Panc1 (cell line): ENCODE data around the gene PDE8B. TPM values are rescaled to one million over a fixed set of nuclear protein-coding genes. Genes with fewer than 3 reads are reported as not detected.

Experiments used
- ATAC-seq: fragments of 200-7000 bp; cut with Tn5 transposase; 2 replicates; pipeline ENCODE4 v1.9.1; 2020; ENCODE audit warnings: mild to moderate bottlenecking, moderate library complexity
- BruUV-seq: library from RNA; stranded (reverse); fragments of 400-500 nt; replicated peaks from 2 replicates; lab custom pipeline; 2021; lab: Mats Ljungman, UMichigan
- CTCF ChIA-PET: fragments of 300-600 bp; sonication (Branson Sonifier 250); formaldehyde crosslinking; loops from one replicate; lab custom pipeline; 2022; ENCODE audit warnings: antibody characterized with exemption; lab: Charles Lee
- POLR2A ChIA-PET: fragments of 300-600 bp; sonication (Branson Sonifier 250); formaldehyde crosslinking; loops from one replicate; lab custom pipeline; 2022; ENCODE audit warnings: antibody characterized with exemption; lab: Charles Lee
- DNase-seq: peaks from one replicate; pipeline ENCODE4 v3.0.0-alpha.2; 2010; ENCODE audit warnings: low read depth, low spot score
- H3K27ac ChIP-seq: 2 replicates; pipeline ENCODE4 v1.5.1; 2011; ENCODE audit warnings: mild to moderate bottlenecking, low read length, inconsistent platforms
- H3K27me3 ChIP-seq: fragments of 200-500 bp; sonication (Bioruptor generic); 2 replicates; pipeline ENCODE4 v1.6.0; 2014; ENCODE audit warnings: low read length, inconsistent platforms; ENCODE audit not compliant: control insufficient read depth, insufficient read depth
- H3K36me3 ChIP-seq: fragments of 200-500 bp; sonication (Bioruptor generic); 2 replicates; pipeline ENCODE4 v1.5.1; 2014; ENCODE audit warnings: inconsistent platforms, mild to moderate bottlenecking, low read length, moderate library complexity; ENCODE audit not compliant: control insufficient read depth, insufficient read depth
- H3K4me1 ChIP-seq: 2 replicates; pipeline ENCODE4 v1.5.1; 2011; ENCODE audit warnings: inconsistent platforms, mild to moderate bottlenecking, low read length, moderate library complexity; ENCODE audit not compliant: control insufficient read depth, insufficient read depth
- H3K4me3 ChIP-seq, 2 experiments: 2 replicates each; pipeline ENCODE4 v1.5.1; 2011 to 2012; ENCODE audit warnings: low read depth in 2 of 2, low read length in 2 of 2, mild to moderate bottlenecking in 2 of 2, inconsistent platforms in 1 of 2, moderate library complexity in 1 of 2
- H3K9me3 ChIP-seq: fragments of 200-500 bp; sonication (Bioruptor generic); 2 replicates; pipeline ENCODE4 v1.5.1; 2014; ENCODE audit warnings: low read depth, mild to moderate bottlenecking, inconsistent platforms, low read length, moderate library complexity; ENCODE audit not compliant: control insufficient read depth, insufficient read depth
- CTCF ChIP-seq: fragments of 450-650 bp; IDR thresholded peaks from 2 replicates; pipeline ENCODE4 v1.5.1; 2017; ENCODE audit warnings: mild to moderate bottlenecking
- POLR2AphosphoS5 ChIP-seq: IDR thresholded peaks from 2 replicates; pipeline ENCODE4 v1.6.1; 2012; ENCODE audit warnings: mild to moderate bottlenecking, low read depth, low read length, moderate library complexity
- REST ChIP-seq, 2 experiments: IDR thresholded peaks; 2 replicates each; pipeline ENCODE4 v1.6.1; 2011 to 2012; ENCODE audit warnings: low read depth in 2 of 2, control low read depth in 1 of 2, low read length in 1 of 2, mild to moderate bottlenecking in 1 of 2, moderate library complexity in 1 of 2; ENCODE audit not compliant: insufficient read depth in 1 of 2
- SIN3A ChIP-seq: IDR thresholded peaks from 2 replicates; pipeline ENCODE4 v1.6.1; 2012; ENCODE audit warnings: low read depth, mild to moderate bottlenecking, low read length, moderate library complexity, borderline replicate concordance; ENCODE audit not compliant: insufficient read depth
- TCF7L2 ChIP-seq: IDR thresholded peaks from 2 replicates; pipeline ENCODE4 v1.6.1; 2011; ENCODE audit warnings: mild to moderate bottlenecking, low read depth, low read length, inconsistent platforms
- in situ Hi-C: cut with HindIII; loops from 2 replicates; pipeline ENCODE4 v1.10.0; 2016; ENCODE audit warnings: low sequenced_read_pairs, low pct_unique_long_range_greater_than_20kb
- intact Hi-C: fragments of 100-400 bp; cut with micrococcal nuclease; formaldehyde crosslinking; loops from one replicate; pipeline ENCODE4 v1.10.0; 2022; ENCODE audit not compliant: unreplicated experiment
- total RNA-seq: library from RNA; stranded (reverse); gene quantifications from one replicate; pipeline ENCODE4 v1.2.1, GENCODE V29; 2021; ENCODE audit not compliant: unreplicated experiment

Gene PDE8B
- total RNA-seq, 1 experiment from 2014 or later, result 0.62 TPM

GRCh38 chr5:77208507-77209163, 1.8 kb upstream of the PDE8B start:
- POLR2A ChIA-PET, result no interaction called here
- BruUV-seq, result no TSS peak
- intact Hi-C loops (no loop called here), in situ Hi-C loops (no loop called here)
- DNase-seq (no peak), ATAC-seq (no peak)
- no peaks in the 10 kb centered on the region for H3K9me3 ChIP-seq
- peaks cover 3% of the 10 kb centered on the region for H3K4me1 ChIP-seq
- no peak overlapping the region for H3K4me3 ChIP-seq
- no peaks in the 10 kb centered on the region; the same call in 1 of the 2 replicates for H3K36me3 ChIP-seq
- H3K27ac ChIP-seq, result no peak overlapping the region
- CTCF ChIA-PET, result no interaction called here
- TF ChIP-seq SIN3A (no peak), CTCF (no peak), TCF7L2 (no peak), REST (IDR thresholded peaks at IDR 0.05; ENCODE audit: insufficient read depth in 1 of 2, low read depth in 2 of 2, low read length in 1 of 2) (no peak), POLR2AphosphoS5 (no peak)
- peaks cover 55% of the 10 kb centered on the region for H3K27me3 ChIP-seq

GRCh38 chr5:77209495-77210090, 887 bp upstream of the PDE8B start:
- CTCF ChIA-PET, result interaction anchor here (0.6 kb wide), 1 partner anchor 235 kb away, joined by 6 read pairs; no protein-coding TSS in a partner anchor
- ATAC-seq (no peak), DNase-seq (no peak)
- no TSS peak for BruUV-seq
- peaks cover 3% of the 10 kb centered on the region for H3K4me1 ChIP-seq
- H3K36me3 ChIP-seq, result no peaks in the 10 kb centered on the region; the same call in 1 of the 2 replicates
- no peak overlapping the region for H3K4me3 ChIP-seq
- H3K27ac ChIP-seq, result no peak overlapping the region
- POLR2A ChIA-PET, result no interaction called here
- H3K9me3 ChIP-seq, result no peaks in the 10 kb centered on the region
- intact Hi-C loops (no loop called here), in situ Hi-C loops (no loop called here)
- no peak for TF ChIP-seq CTCF
- TF ChIP-seq TCF7L2, result no peak
- H3K27me3 ChIP-seq, result peaks cover 59% of the 10 kb centered on the region
